Prostate gland (tissue), 2 donors: ENCODE results near the gene DGKB. TPM values are rescaled to one million over a fixed set of nuclear protein-coding genes. Genes with fewer than 3 reads are reported as not detected.

Experiments used
- DNase-seq: peaks from one replicate; pipeline ENCODE4 v3.0.0-alpha.2; 2019; ENCODE audit warnings: low spot score
- H3K27ac ChIP-seq, 2 donors: fragments of 200-600 bp; sonication (generic); 2 replicates each; pipeline ENCODE4 v1.5.1; 2017 to 2019
- H3K27me3 ChIP-seq: fragments of 200-600 bp; sonication (generic); replicated peaks from 2 replicates; pipeline ENCODE4 v1.5.1; 2019; ENCODE audit not compliant: insufficient read depth
- H3K36me3 ChIP-seq, 2 donors: fragments of 200-600 bp; sonication (generic); 1 replicate in 1 of 2; 2 replicates in 1 of 2; pipeline versions ENCODE4 v1.5.1 to v1.8.1; 2017 to 2019
- H3K4me1 ChIP-seq: fragments of 200-600 bp; sonication (generic); replicated peaks from 2 replicates; pipeline ENCODE4 v1.5.1; 2019
- H3K4me3 ChIP-seq, 2 donors: fragments of 200-600 bp; sonication (generic); 2 replicates each; pipeline ENCODE4 v1.5.1; 2017 to 2019
- H3K9me3 ChIP-seq: fragments of 200-600 bp; sonication (generic); 2 replicates; pipeline ENCODE4 v1.5.1; 2017
- CTCF ChIP-seq, 4 experiments: fragments of 200-600 bp in 2 of 4; fragments of 450-650 bp in 2 of 4; sonication (generic) in 2 of 4; IDR thresholded peaks; 1 replicate in 3 of 4; 2 replicates in 1 of 4; pipeline ENCODE4 v1.5.1; 2016 to 2019; ENCODE audit warnings: antibody characterized with exemption in 4 of 4, mild to moderate bottlenecking in 2 of 4, moderate library complexity in 2 of 4
- POLR2A ChIP-seq: fragments of 450-650 bp; IDR thresholded peaks from one replicate; pipeline ENCODE4 v1.6.1; 2016; ENCODE audit warnings: antibody characterized with exemption, mild to moderate bottlenecking
- POLR2AphosphoS5 ChIP-seq: sonication (generic); formaldehyde crosslinking; IDR thresholded peaks from one replicate; pipeline ENCODE4 v1.6.1; 2017; ENCODE audit warnings: antibody characterized with exemption
- WGBS: methylation state at CpG from one replicate; pipeline ENCODE4 v1.1.5; 2018; 5-methylcytosine and 5-hydroxymethylcytosine counted together
- intact Hi-C: fragments of 100-400 bp; cut with DNase I; formaldehyde crosslinking; loops from one replicate; pipeline ENCODE4 v1.14.2; 2022
- total RNA-seq, 2 donors: library from RNA; depleted of rRNA; stranded (reverse); fragments of >200 nt; gene quantifications; one replicate each; pipeline ENCODE4 v1.1.0, GENCODE V29; 2016

DGKB gene
- total RNA-seq, 2 donors from 2014 or later: 0.45 TPM; not detected in 1

- no peak overlapping the region for H3K27ac ChIP-seq
- no peak for DNase-seq
- no peaks in the 10 kb centered on the region for H3K4me1 ChIP-seq
- intact Hi-C loops: no loop called here
- H3K4me3 ChIP-seq: no peak overlapping the region
- H3K27me3 ChIP-seq: no peaks in the 10 kb centered on the region
- WGBS: 30% methylated on average over 1 of the region's 1 CpG
- TF ChIP-seq CTCF (IDR thresholded peaks at IDR 0.05): no peak
- TF ChIP-seq POLR2A: no peak
- TF ChIP-seq POLR2AphosphoS5: no peak
- no peaks in the 10 kb centered on the region for H3K9me3 ChIP-seq
- no peaks in the 10 kb centered on the region for H3K36me3 ChIP-seq
These were observed 236.2 kb downstream of the DGKB start for GRCh38 chr7:14666304-14666703.

- no peak for DNase-seq
These were observed 262.8 kb downstream of the DGKB start for GRCh38 chr7:14639801-14640200.

GRCh38 chr7:14639329-14639728 is 263.2 kb downstream of the DGKB start:
- 49% methylated on average over 2 of the region's 2 CpGs for whole genome bisulfite sequencing
- Histone ChIP-seq H3K4me1 (no peaks in the 10 kb centered on the region), H3K9me3 (no peaks in the 10 kb centered on the region), H3K27ac (no peak overlapping the region), H3K4me3 (no peak overlapping the region), H3K36me3 (no peaks in the 10 kb centered on the region), H3K27me3 (no peaks in the 10 kb centered on the region)
- no peak for TF ChIP-seq POLR2AphosphoS5
- TF ChIP-seq CTCF (IDR thresholded peaks at IDR 0.05): no peak
- TF ChIP-seq POLR2A: no peak
- DNase-seq: no peak
- intact Hi-C loops: no loop called here

More at GRCh38 chr7:14639801-14640200, 262.8 kb downstream of the DGKB start:
- intact Hi-C loops: no loop called here
- no peak overlapping the region for H3K27ac ChIP-seq
- H3K4me1 ChIP-seq: no peaks in the 10 kb centered on the region
- WGBS: 31% methylated on average over 1 of the region's 1 CpG
- H3K9me3 ChIP-seq: no peaks in the 10 kb centered on the region
- no peak overlapping the region for H3K4me3 ChIP-seq
- no peak for TF ChIP-seq POLR2AphosphoS5
- TF ChIP-seq CTCF (IDR thresholded peaks at IDR 0.05): no peak
- no peak for TF ChIP-seq POLR2A
- H3K36me3 ChIP-seq: no peaks in the 10 kb centered on the region
- H3K27me3 ChIP-seq: no peaks in the 10 kb centered on the region

GRCh38 chr7:14637968-14638367 is 264.6 kb downstream of the DGKB start:
- Histone ChIP-seq H3K4me3 (no peak overlapping the region), H3K9me3 (no peaks in the 10 kb centered on the region), H3K4me1 (no peaks in the 10 kb centered on the region), H3K27me3 (no peaks in the 10 kb centered on the region), H3K27ac (no peak overlapping the region), H3K36me3 (no peaks in the 10 kb centered on the region)
- no peak for DNase-seq
- TF ChIP-seq POLR2A (no peak), POLR2AphosphoS5 (no peak), CTCF (IDR thresholded peaks at IDR 0.05) (no peak)
- 73% methylated on average over 2 of the region's 2 CpGs for WGBS
- intact Hi-C loops: no loop called here

- Histone ChIP-seq H3K4me3 (no peak overlapping the region), H3K27ac (no peak overlapping the region), H3K36me3 (no peaks in the 10 kb centered on the region), H3K9me3 (no peaks in the 10 kb centered on the region), H3K27me3 (no peaks in the 10 kb centered on the region), H3K4me1 (no peaks in the 10 kb centered on the region)
- 50% methylated on average over 4 of the region's 4 CpGs for WGBS
- intact Hi-C loops: no loop called here
- TF ChIP-seq POLR2AphosphoS5 (no peak), CTCF (IDR thresholded peaks at IDR 0.05) (no peak), POLR2A (no peak)
- no peak for DNase-seq
These were observed 266.6 kb downstream of the DGKB start for GRCh38 chr7:14635955-14636354.
